Measurements from ENCODE around the gene IL22.
A peak's percentile ranks its signal among the peaks of the same experiment; 100 is the strongest.
"Not testable (repeated sequence)": the region's sequence is repeated elsewhere in the genome, so short reads cannot be mapped to it uniquely, and the experiment has no call there.

The IL22 gene

GRCh38 chr12:68229956-68230355 lies 23.4 kb downstream of the IL22 start:
- DNase-seq (ENCODE audit: low spot score): no peak

GRCh38 chr12:68227356-68227755 lies 26.0 kb downstream of the IL22 start:
- no peak for DNase-seq (ENCODE audit: low spot score)

- DNase-seq (ENCODE audit: low spot score): no peak
These were observed 27.6 kb downstream of the IL22 start, which contains the start of gene IL26 for GRCh38 chr12:68225576-68226476. Gene IL26, minus strand, starts transcription at chr12:68225810. Its CDS starts 54 bp downstream, at chr12:68225756.

- peak; percentile 33 for DNase-seq (ENCODE audit: low spot score)
These were observed 28.7 kb downstream of the IL22 start for GRCh38 chr12:68224613-68225285.

GRCh38 chr12:68223067-68223747 lies 30.2 kb downstream of the IL22 start:
- peak; percentile 89 for DNase-seq (ENCODE audit: low spot score)

GRCh38 chr12:68222326-68222725 lies 31.1 kb downstream of the IL22 start:
- DNase-seq (ENCODE audit: low spot score): no peak

- no peak for DNase-seq (ENCODE audit: low spot score)
These were observed 31.9 kb downstream of the IL22 start for GRCh38 chr12:68221497-68221896.

GRCh38 chr12:68210875-68211274 lies 42.5 kb downstream of the IL22 start:
- no peak for DNase-seq (ENCODE audit: low spot score)

GRCh38 chr12:68209048-68209728 lies 44.2 kb downstream of the IL22 start:
- DNase-seq (ENCODE audit: low spot score): not testable (repeated sequence)

GRCh38 chr12:68207276-68207675 lies 46.1 kb downstream of the IL22 start:
- DNase-seq (ENCODE audit: low spot score): no peak

- no peak for DNase-seq (ENCODE audit: low spot score)
These were observed 47.0 kb downstream of the IL22 start for GRCh38 chr12:68206446-68206845.

GRCh38 chr12:68203460-68203875 lies 49.9 kb downstream of the IL22 start:
- DNase-seq (ENCODE audit: low spot score): no peak

GRCh38 chr12:68200854-68201253 lies 52.5 kb downstream of the IL22 start:
- no peak for DNase-seq (ENCODE audit: low spot score)

- no peak for DNase-seq (ENCODE audit: low spot score)
These were observed 54.3 kb downstream of the IL22 start for GRCh38 chr12:68199127-68199526.

GRCh38 chr12:68198507-68199086 lies 54.8 kb downstream of the IL22 start:
- DNase-seq (ENCODE audit: low spot score): no peak
